Heart left ventricle (tissue), 16 donors: ENCODE measurements around the gene EID3. TPM values are rescaled to one million over a fixed set of nuclear protein-coding genes. Genes with fewer than 3 reads are reported as not detected.
"Not testable (repeated sequence)": the region's sequence is repeated elsewhere in the genome, so short reads cannot be mapped to it uniquely, and the experiment has no call there.

Experiments
- ATAC-seq, 4 donors: fragments of 200-7000 bp; cut with Tn5 transposase; one replicate each; pipeline ENCODE4 v1.9.1; 2020 to 2022; ENCODE audit warnings: moderate library complexity in 4 of 4, mild to moderate bottlenecking in 3 of 4, moderate number of reproducible peaks in 1 of 4
- DNase-seq, 5 donors: peaks; one replicate each; pipeline ENCODE4 v3.0.0-alpha.2; 2020
- H3K27ac ChIP-seq, 12 donors: fragments of 200-600 bp; sonication (generic) in 4 of 12; one replicate each; pipeline versions ENCODE4 v1.5.0 to v1.8.0; 2016 to 2022; ENCODE audit warnings: mild to moderate bottlenecking in 2 of 12
- H3K27me3 ChIP-seq, 9 donors: fragments of 200-600 bp; sonication (generic) in 2 of 9; one replicate each; pipeline versions ENCODE4 v1.5.1 to v1.8.0; 2016 to 2022; ENCODE audit warnings: mild to moderate bottlenecking in 3 of 9
- H3K36me3 ChIP-seq, 9 donors: fragments of 200-600 bp; sonication (generic) in 2 of 9; one replicate each; pipeline versions ENCODE4 v1.5.0 to v1.8.0; 2018 to 2022; ENCODE audit warnings: mild to moderate bottlenecking in 2 of 9
- H3K4me1 ChIP-seq, 12 donors: fragments of 200-600 bp; sonication (generic) in 4 of 12; one replicate each; pipeline versions ENCODE4 v1.5.0 to v1.8.0; 2016 to 2022; ENCODE audit warnings: mild to moderate bottlenecking in 3 of 12
- H3K4me3 ChIP-seq, 12 donors: fragments of 200-600 bp; sonication (generic) in 4 of 12; one replicate each; pipeline versions ENCODE4 v1.5.0 to v1.8.0; 2017 to 2022; ENCODE audit warnings: mild to moderate bottlenecking in 9 of 12, moderate library complexity in 4 of 12
- H3K9me3 ChIP-seq, 12 donors: fragments of 200-600 bp; sonication (generic) in 4 of 12; one replicate each; pipeline versions ENCODE4 v1.5.0 to v1.8.0; 2016 to 2022; ENCODE audit warnings: mild to moderate bottlenecking in 1 of 12
- CTCF ChIP-seq, 12 donors: fragments of 200-600 bp; sonication (generic) in 4 of 12; IDR thresholded peaks; one replicate each; pipeline versions ENCODE4 v1.5.0 to v1.8.0; 2018 to 2022; ENCODE audit warnings: antibody characterized with exemption in 12 of 12, mild to moderate bottlenecking in 5 of 12
- POLR2A ChIP-seq, 2 donors: fragments of 450-650 bp; IDR thresholded peaks; one replicate each; pipeline ENCODE4 v1.6.1; 2017; ENCODE audit warnings: antibody characterized with exemption in 2 of 2, mild to moderate bottlenecking in 2 of 2, moderate library complexity in 2 of 2
- WGBS, 4 donors: extraction: QIAGEN DNeasy Blood & Tissue Kit in 2 of 4; methylation state at CpG; one replicate each; pipeline versions ENCODE4 v1.1.5 to v1.1.7; 2013 to 2018; 5-methylcytosine and 5-hydroxymethylcytosine counted together
- intact Hi-C, 10 donors: fragments of 100-400 bp; cut with DNase I; formaldehyde crosslinking; loops; one replicate each; pipeline versions ENCODE4 v1.11.1 to v1.14.2; 2022
- polyA plus RNA-seq, 2 donors: library from polyadenylated mRNA; stranded (reverse); fragments of 200-250 nt; gene quantifications; one replicate each; pipeline ENCODE4 v1.2.3, GENCODE V29; 2013
- total RNA-seq, 9 donors: library from RNA; depleted of rRNA in 2 of 9; stranded (reverse); fragments of >200 nt in 2 of 9; fragmentation: NEBNext Ultra II Directional in 3 of 9; extraction: Animal tissue kit (Norgen Biotek cat#: 25700) in 3 of 9; gene quantifications; one replicate each; pipeline versions ENCODE4 v1.1.0 to v1.2.4, GENCODE V29; 2016 to 2023
- donor health status: ischemic (EF 13 %, LVEDD 7.1; RV severe dilation, severe dysfunction).
- donor health status: healthy with polysubstance abuse.
- donor health status: DM: no; HTN: yes; CAD: no.
- donor health status: DM: no; HTN: no; CAD: no.
- donor health status: ischemic (EF 25% LVEDD 6.9; RV normal size, moderate dysfunction).
- donor health status: ischemic (EF 25% LVEDD 5.7; RV mildly dilated, moderate dysfunction).
- donor health status: healthy.
- donor health status: DM: yes; HTN: yes; CAD: no.
- donor health status: ischemic (EF 35%, LVEDD 5.7; RV mildly dilated, moderate dysfunction).
- donor health status: nonischemic (EF 11% LVEDD 7.7; RV severe dilation, severe dysfunction).
- donor health status: DM: yes; HTN: yes; CAD: no.
- donor health status: PGD.
- donor health status: ischemic (EF 29% LVEDD 5.4; RV normal size, mild dysfunction).
- donor health status: nonischemic (EF 23%, LVEDD 6.1; RV moderate dilation, normal function).

Gene EID3
- total and polyA plus RNA-seq, 11 donors, result 0.44 to 4.0 (median 1.3) TPM

GRCh38 chr12:104328790-104329189, 25.3 kb downstream of the EID3 start:
- intact Hi-C loops, result loop anchor here in 2 of 10 donors (10.0 kb wide), 1 partner anchor 384 kb away; no protein-coding TSS in a partner anchor
- Histone ChIP-seq H3K36me3 (peaks cover 3 to 100% (median 82%) of the 10 kb centered on the region in 9 donors), H3K27me3 (no peaks in the 10 kb centered on the region), H3K4me1 (no peaks in the 10 kb centered on the region), H3K9me3 (no peaks in the 10 kb centered on the region), H3K27ac (no peak overlapping the region), H3K4me3 (no peak overlapping the region)
- 88 to 96% (median 95%) methylated on average over 1 of the region's 1 CpG for WGBS, 4 donors
- TF ChIP-seq POLR2A (IDR thresholded peaks at IDR 0.05) (no peak), CTCF (IDR thresholded peaks at IDR 0.05) (no peak)
- DNase-seq (no peak), ATAC-seq (no peak)

GRCh38 chr12:104329707-104330532, 26.4 kb downstream of the EID3 start:
- DNase-seq (no peak), ATAC-seq (no peak)
- no peaks in the 10 kb centered on the region for H3K4me1 ChIP-seq
- no peak overlapping the region for H3K27ac ChIP-seq
- H3K9me3 ChIP-seq, result no peaks in the 10 kb centered on the region
- H3K4me3 ChIP-seq, result no peak overlapping the region
- WGBS, 4 donors, result 91 to 94% (median 93%) methylated on average over 5 of the region's 5 CpGs
- no peaks in the 10 kb centered on the region for H3K27me3 ChIP-seq
- peaks cover 3 to 100% (median 83%) of the 10 kb centered on the region in 9 donors for H3K36me3 ChIP-seq
- intact Hi-C loops, result loop anchor here in 2 of 10 donors (10.0 kb wide), 1 partner anchor 385 kb away; no protein-coding TSS in a partner anchor
- TF ChIP-seq CTCF (IDR thresholded peaks at IDR 0.05), result no peak
- no peak for TF ChIP-seq POLR2A (IDR thresholded peaks at IDR 0.05)

- WGBS, 4 donors, result 95 to 98% (median 96%) methylated on average over 2 of the region's 2 CpGs
- H3K36me3 ChIP-seq, result peaks cover 3 to 100% (median 83%) of the 10 kb centered on the region in 9 donors
- H3K27ac ChIP-seq, result no peak overlapping the region
- no peaks in the 10 kb centered on the region for H3K27me3 ChIP-seq
- ATAC-seq, result no peak
- no peak overlapping the region for H3K4me3 ChIP-seq
- TF ChIP-seq POLR2A (IDR thresholded peaks at IDR 0.05) (no peak), CTCF (IDR thresholded peaks at IDR 0.05) (no peak)
- H3K4me1 ChIP-seq, result no peaks in the 10 kb centered on the region
- DNase-seq, result no peak
- no peaks in the 10 kb centered on the region for H3K9me3 ChIP-seq
- intact Hi-C loops, result no loop called here
Measured at GRCh38 chr12:104331376-104331775, 27.8 kb downstream of the EID3 start.

- WGBS, 4 donors, result 92 to 97% (median 95%) methylated on average over 3 of the region's 3 CpGs
- not testable (repeated sequence) for H3K9me3 ChIP-seq, DNase-seq
Measured at GRCh38 chr12:104332273-104332672, 28.7 kb downstream of the EID3 start.

More at GRCh38 chr12:104332273-104332672, 28.7 kb downstream of the EID3 start:
- H3K4me3 ChIP-seq, H3K4me1 ChIP-seq, H3K27me3 ChIP-seq, intact Hi-C loops, ATAC-seq, H3K27ac ChIP-seq: not testable (repeated sequence)
- H3K36me3 ChIP-seq, result peaks cover 3 to 100% (median 83%) of the 10 kb centered on the region in 9 donors
